ENCODE measurements around the gene LCORL.

GRCh38 chr4:17995165-17995564 is 26.4 kb downstream of the LCORL start:
- TF ChIP-seq POLR2AphosphoS5 (IDR thresholded peaks at IDR 0.05; ENCODE audit: low read depth) (no peak), CTCF (IDR thresholded peaks at IDR 0.05; ENCODE audit: insufficient read depth, low read length) (no peak), REST (IDR thresholded peaks at IDR 0.05; ENCODE audit: insufficient replicate concordance, low read depth) (no peak), SPI1 (IDR thresholded peaks at IDR 0.05; ENCODE audit: borderline replicate concordance, low read depth) (no peak)
